ENCODE data around the gene B3GAT1.

B3GAT1 gene

DNA sequence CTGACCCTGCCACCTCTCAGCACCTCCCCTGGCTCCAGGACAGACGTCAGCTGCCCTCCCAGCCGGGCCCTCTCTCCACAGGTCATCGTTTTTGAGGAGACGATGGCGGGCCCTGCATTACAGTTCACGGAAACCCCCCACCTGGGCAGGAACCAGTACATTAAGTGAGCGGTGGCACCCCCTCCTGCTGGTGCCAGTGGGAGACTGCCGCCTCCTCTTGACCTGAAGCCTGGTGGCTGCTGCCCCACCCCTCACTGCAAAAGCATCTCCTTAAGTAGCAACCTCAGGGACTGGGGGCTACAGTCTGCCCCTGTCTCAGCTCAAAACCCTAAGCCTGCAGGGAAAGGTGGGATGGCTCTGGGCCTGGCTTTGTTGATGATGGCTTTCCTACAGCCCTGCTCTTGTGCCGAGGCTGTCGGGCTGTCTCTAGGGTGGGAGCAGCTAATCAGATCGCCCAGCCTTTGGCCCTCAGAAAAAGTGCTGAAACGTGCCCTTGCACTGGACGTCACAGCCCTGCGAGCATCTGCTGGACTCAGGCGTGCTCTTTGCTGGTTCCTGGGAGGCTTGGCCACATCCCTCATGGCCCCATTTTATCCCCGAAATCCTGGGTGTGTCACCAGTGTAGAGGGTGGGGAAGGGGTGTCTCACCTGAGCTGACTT is 37.0 kb downstream of the B3GAT1 start:
- H3K9me3 ChIP-seq (ENCODE audit: insufficient read depth, low read length, severe bottlenecking), result no peaks in the 10 kb centered on the region
- no peaks in the 10 kb centered on the region for H3K27me3 ChIP-seq (ENCODE audit: insufficient read depth, low read length, poor library complexity)
- no peaks in the 10 kb centered on the region for H4K20me1 ChIP-seq (ENCODE audit: insufficient read depth, low read length)
- H3K4me2 ChIP-seq (ENCODE audit: insufficient read depth, low read length), result no peak overlapping the region
- H3K9ac ChIP-seq (ENCODE audit: low read depth, low read length), result no peak overlapping the region
- ATAC-seq (ENCODE audit: insufficient read depth, low read depth) (no peak), DNase-seq (no peak)
- TF ChIP-seq CTCF (IDR thresholded peaks at IDR 0.05; ENCODE audit: borderline replicate concordance, extremely low read depth, low read length, poor library complexity, severe bottlenecking) (no peak), EZH2 (IDR thresholded peaks at IDR 0.05; ENCODE audit: borderline replicate concordance, low read depth, low read length, severe bottlenecking) (no peak)
- H3K4me3 ChIP-seq (ENCODE audit: low read depth in 1 of 2, low read length in 2 of 2), result no peak overlapping the region
- no peak overlapping the region for H2AFZ ChIP-seq (ENCODE audit: low read depth, low read length)
- H3K27ac ChIP-seq (ENCODE audit: low read length), result no peak overlapping the region
- no peaks in the 10 kb centered on the region for H3K4me1 ChIP-seq (ENCODE audit: insufficient read depth, low read length)
- H3K79me2 ChIP-seq (ENCODE audit: insufficient read depth, low read length), result no peaks in the 10 kb centered on the region
- peaks cover 8% of the 10 kb centered on the region; the same call in 1 of the 2 replicates for H3K36me3 ChIP-seq (ENCODE audit: insufficient read depth, low read length)

GRCh38 chr11:134374171-134374570 is 37.9 kb downstream of the B3GAT1 start:
- Histone ChIP-seq H3K27me3 (ENCODE audit: insufficient read depth, low read length, poor library complexity) (no peaks in the 10 kb centered on the region), H3K36me3 (ENCODE audit: insufficient read depth, low read length) (peaks cover 14% of the 10 kb centered on the region; the same call in 1 of the 2 replicates)

DNA sequence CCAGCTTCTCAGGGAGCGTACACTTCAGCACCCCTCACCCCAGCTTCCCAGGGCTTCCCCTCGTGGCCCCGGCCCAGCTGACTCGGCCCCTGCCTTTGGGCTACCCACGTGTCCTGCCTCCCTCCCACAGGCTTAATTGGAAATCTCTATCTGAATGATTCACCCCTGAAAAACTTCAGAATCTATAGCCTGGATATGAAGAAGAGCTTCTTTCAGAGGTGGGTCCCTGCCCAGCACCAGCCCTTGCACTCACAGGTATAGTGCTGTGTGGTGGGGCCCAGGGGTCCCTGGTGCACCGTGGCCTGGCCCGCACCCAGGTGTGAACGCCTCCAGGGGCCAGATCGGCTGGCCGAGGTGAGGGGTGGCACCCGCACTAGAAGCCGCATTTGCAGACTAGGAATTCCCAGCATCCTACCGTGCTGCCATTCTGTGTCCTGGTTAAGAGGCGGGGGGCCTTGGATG is 38.4 kb downstream of the B3GAT1 start:
- Histone ChIP-seq H3K4me3 (ENCODE audit: low read depth in 1 of 2, low read length in 2 of 2) (no peak overlapping the region), H3K27ac (ENCODE audit: low read length) (no peak overlapping the region), H2AFZ (ENCODE audit: low read depth, low read length) (no peak overlapping the region), H3K9ac (ENCODE audit: low read depth, low read length) (no peak overlapping the region), H3K9me3 (ENCODE audit: insufficient read depth, low read length, severe bottlenecking) (no peaks in the 10 kb centered on the region), H3K4me1 (ENCODE audit: insufficient read depth, low read length) (no peaks in the 10 kb centered on the region), H4K20me1 (ENCODE audit: insufficient read depth, low read length) (no peaks in the 10 kb centered on the region), H3K36me3 (ENCODE audit: insufficient read depth, low read length) (peaks cover 15% of the 10 kb centered on the region; the same call in 1 of the 2 replicates), H3K4me2 (ENCODE audit: insufficient read depth, low read length) (no peak overlapping the region), H3K79me2 (ENCODE audit: insufficient read depth, low read length) (no peaks in the 10 kb centered on the region), H3K27me3 (ENCODE audit: insufficient read depth, low read length, poor library complexity) (no peaks in the 10 kb centered on the region)
- no peak for TF ChIP-seq EZH2 (IDR thresholded peaks at IDR 0.05; ENCODE audit: borderline replicate concordance, low read depth, low read length, severe bottlenecking)
- TF ChIP-seq CTCF (IDR thresholded peaks at IDR 0.05; ENCODE audit: borderline replicate concordance, extremely low read depth, low read length, poor library complexity, severe bottlenecking), result no peak
- ATAC-seq (ENCODE audit: insufficient read depth, low read depth), result no peak
- DNase-seq, result no peak

More at GRCh38 chr11:134374171-134374570, 37.9 kb downstream of the B3GAT1 start:
- H3K79me2 ChIP-seq (ENCODE audit: insufficient read depth, low read length), result no peaks in the 10 kb centered on the region
- ATAC-seq (ENCODE audit: insufficient read depth, low read depth) (no peak), DNase-seq (no peak)
- H2AFZ ChIP-seq (ENCODE audit: low read depth, low read length), result no peak overlapping the region
- TF ChIP-seq EZH2 (IDR thresholded peaks at IDR 0.05; ENCODE audit: borderline replicate concordance, low read depth, low read length, severe bottlenecking), result no peak
- no peak for TF ChIP-seq CTCF (IDR thresholded peaks at IDR 0.05; ENCODE audit: borderline replicate concordance, extremely low read depth, low read length, poor library complexity, severe bottlenecking)
- H3K9ac ChIP-seq (ENCODE audit: low read depth, low read length), result no peak overlapping the region
- H3K4me3 ChIP-seq (ENCODE audit: low read depth in 1 of 2, low read length in 2 of 2), result no peak overlapping the region
- no peaks in the 10 kb centered on the region for H3K4me1 ChIP-seq (ENCODE audit: insufficient read depth, low read length)
- H3K9me3 ChIP-seq (ENCODE audit: insufficient read depth, low read length, severe bottlenecking), result no peaks in the 10 kb centered on the region
- no peak overlapping the region for H3K27ac ChIP-seq (ENCODE audit: low read length)
- H4K20me1 ChIP-seq (ENCODE audit: insufficient read depth, low read length), result no peaks in the 10 kb centered on the region
- H3K4me2 ChIP-seq (ENCODE audit: insufficient read depth, low read length), result no peak overlapping the region

Measured in DND-41 (cell line).